ENCODE data around the gene RIOK3.

DNA sequence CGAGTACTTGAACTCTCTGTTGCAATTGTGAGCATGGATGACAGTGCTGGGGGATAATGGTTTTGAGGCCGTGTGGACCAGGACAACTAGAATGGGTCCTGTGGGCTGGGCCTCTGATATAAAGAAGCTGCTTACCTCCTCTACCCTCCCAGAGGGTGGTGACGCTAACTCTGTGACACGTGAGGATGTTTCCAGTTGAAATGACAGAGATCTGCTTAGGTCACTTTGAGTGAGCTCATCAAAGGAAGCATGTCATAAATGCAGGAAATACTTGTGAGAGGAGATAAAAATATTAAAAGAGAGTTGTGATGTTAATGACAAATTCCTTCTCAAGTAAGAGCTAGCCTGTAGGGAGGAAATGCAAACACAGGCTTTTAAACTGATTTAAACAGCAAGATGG is 66.6 kb downstream of the RIOK3 start:
- TF ChIP-seq, protein P1, sequence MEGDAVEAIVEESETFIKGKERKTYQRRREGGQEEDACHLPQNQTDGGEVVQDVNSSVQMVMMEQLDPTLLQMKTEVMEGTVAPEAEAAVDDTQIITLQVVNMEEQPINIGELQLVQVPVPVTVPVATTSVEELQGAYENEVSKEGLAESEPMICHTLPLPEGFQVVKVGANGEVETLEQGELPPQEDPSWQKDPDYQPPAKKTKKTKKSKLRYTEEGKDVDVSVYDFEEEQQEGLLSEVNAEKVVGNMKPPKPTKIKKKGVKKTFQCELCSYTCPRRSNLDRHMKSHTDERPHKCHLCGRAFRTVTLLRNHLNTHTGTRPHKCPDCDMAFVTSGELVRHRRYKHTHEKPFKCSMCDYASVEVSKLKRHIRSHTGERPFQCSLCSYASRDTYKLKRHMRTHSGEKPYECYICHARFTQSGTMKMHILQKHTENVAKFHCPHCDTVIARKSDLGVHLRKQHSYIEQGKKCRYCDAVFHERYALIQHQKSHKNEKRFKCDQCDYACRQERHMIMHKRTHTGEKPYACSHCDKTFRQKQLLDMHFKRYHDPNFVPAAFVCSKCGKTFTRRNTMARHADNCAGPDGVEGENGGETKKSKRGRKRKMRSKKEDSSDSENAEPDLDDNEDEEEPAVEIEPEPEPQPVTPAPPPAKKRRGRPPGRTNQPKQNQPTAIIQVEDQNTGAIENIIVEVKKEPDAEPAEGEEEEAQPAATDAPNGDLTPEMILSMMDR (IDR thresholded peaks at IDR 0.05), result no peak
- no peak for TF ChIP-seq EP300 (IDR thresholded peaks at IDR 0.05)

Data from suprapubic skin (tissue), 3 donors.